GM03348 (cell line): ENCODE measurements around the gene MACROD2.
A peak's percentile ranks its signal among the peaks of the same experiment; 100 is the strongest.

Experiments used
- DNase-seq: peaks from one replicate; pipeline ENCODE4 v3.0.0; 2012; ENCODE audit warnings: low spot score

MACROD2 gene

DNA sequence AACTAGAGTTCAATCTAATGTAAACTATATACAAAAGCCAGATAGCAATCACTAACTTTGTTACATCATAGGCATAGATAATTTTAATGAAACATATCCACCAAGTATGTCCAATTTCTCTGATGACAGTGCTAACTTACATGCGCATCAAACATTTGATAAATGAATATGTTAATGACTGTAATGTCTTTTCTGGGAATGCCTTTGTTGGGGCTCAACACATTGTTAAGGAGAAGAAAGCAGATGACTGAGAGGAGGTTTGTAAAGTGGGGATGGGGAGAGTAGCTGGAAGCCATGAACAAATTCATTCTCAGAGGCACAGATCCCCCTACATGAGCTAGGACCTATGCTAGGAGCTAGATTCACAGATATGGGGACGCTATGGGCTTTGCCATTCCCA is 1627.9 kb downstream of the MACROD2 start:
- no peak for DNase-seq

GRCh38 chr20:15625981-15626380 is 1630.7 kb downstream of the MACROD2 start:
- DNase-seq: no peak

DNA sequence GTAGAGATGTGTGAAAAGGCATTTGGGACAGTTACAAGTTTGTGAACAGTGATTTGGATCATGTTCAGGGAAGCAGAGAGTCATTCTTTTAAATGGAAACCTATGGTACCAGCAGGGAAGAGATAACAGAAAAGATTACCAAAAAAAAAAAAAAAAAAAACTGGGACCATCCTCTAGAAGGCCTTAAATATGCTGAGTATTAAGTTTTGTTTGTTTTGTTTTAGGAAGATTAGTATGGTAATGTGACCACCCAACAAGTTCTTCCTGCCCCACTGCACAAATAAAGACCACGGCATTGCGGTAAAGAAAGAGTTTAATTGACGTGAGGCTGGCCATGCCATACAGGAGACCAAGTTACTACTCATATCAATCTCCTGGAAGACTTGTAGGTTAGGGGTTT is 1631.8 kb downstream of the MACROD2 start:
- DNase-seq: no peak

- no peak for DNase-seq
Measured at GRCh38 chr20:15627501-15627903, 1632.2 kb downstream of the MACROD2 start.

DNA sequence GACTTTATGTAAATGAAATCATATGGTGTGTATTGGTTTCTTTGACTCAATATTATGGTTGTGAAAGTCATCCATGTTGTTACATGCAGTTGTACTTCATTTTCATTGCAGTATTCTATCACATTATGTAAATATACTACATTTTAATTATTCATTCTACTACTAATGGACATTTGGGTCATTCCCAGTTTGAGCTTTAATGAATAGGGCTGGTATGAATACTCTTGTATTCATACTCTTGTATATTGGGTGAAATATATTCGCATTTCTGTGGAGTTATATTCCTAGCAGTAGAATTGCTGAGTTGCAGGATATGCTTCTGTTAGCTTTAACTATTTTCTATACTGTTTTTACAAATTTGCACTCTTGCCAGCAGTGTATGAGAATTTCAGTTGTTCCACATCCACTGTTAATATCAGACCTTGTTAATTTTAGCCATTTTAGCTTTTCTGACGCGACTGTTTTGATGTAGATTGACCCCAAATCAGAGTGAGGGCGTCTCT is 1633.6 kb downstream of the MACROD2 start:
- DNase-seq: no peak

GRCh38 chr20:15630360-15630759 is 1635.0 kb downstream of the MACROD2 start:
- DNase-seq: no peak

DNA sequence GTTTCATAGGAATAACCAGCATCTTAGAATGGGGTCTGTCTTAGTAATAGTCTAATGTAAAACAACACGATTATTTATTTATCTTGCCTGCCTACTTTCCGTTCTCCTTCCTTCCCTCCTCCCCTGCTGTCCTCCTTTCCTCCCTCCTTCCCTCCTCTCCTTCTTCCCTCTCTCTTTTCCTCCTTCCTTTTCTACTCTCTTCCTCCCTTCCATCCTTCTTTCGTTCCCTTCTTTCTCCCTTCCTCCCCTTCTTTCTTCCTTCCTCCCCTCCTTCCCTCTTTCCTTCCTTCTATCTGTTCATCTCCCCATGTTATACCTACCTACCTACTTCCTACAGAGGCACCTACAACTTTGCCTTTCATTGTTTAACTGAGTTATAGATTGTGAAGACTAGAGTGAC is 1637.4 kb downstream of the MACROD2 start:
- no peak for DNase-seq

- DNase-seq: no peak
Measured at GRCh38 chr20:15634102-15634501, 1638.8 kb downstream of the MACROD2 start.

DNA sequence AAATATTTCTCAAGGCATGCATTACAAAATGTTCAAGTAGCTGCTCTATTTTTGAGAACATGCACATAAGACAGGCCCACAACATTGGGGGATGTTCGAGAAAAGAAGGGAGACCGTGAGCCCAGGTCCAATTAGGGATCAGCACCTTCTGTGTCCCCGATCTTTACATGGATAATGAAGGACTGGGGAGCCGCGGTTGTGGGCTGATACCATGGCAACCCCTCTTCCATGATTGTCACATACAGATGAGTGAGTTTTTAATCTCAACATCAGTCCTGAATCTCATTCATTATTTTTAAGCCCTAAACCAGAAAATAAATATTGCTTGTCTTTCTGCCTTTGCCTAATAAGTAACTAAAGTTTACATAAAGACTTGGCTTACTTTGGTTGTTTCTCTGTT is 1642.2 kb downstream of the MACROD2 start:
- no peak for DNase-seq

GRCh38 chr20:15637950-15638754 is 1642.8 kb downstream of the MACROD2 start:
- DNase-seq: no peak

- no peak for DNase-seq
Measured at GRCh38 chr20:15638816-15639215, 1643.5 kb downstream of the MACROD2 start.

- DNase-seq: no peak
Measured at GRCh38 chr20:15639839-15640238, 1644.5 kb downstream of the MACROD2 start.

GRCh38 chr20:15642109-15642508 is 1646.8 kb downstream of the MACROD2 start:
- DNase-seq: no peak

- DNase-seq: no peak
Measured at GRCh38 chr20:15642676-15643075, 1647.4 kb downstream of the MACROD2 start.

- peak; percentile 35 for DNase-seq
Measured at GRCh38 chr20:15643713-15644112, 1648.4 kb downstream of the MACROD2 start.

- DNase-seq: no peak
Measured at GRCh38 chr20:15645816-15646215, 1650.5 kb downstream of the MACROD2 start.

- DNase-seq: no peak
Measured at GRCh38 chr20:15653396-15654207, 1658.3 kb downstream of the MACROD2 start.

GRCh38 chr20:15654208-15654649 is 1658.9 kb downstream of the MACROD2 start:
- peak; percentile 24 for DNase-seq

DNA sequence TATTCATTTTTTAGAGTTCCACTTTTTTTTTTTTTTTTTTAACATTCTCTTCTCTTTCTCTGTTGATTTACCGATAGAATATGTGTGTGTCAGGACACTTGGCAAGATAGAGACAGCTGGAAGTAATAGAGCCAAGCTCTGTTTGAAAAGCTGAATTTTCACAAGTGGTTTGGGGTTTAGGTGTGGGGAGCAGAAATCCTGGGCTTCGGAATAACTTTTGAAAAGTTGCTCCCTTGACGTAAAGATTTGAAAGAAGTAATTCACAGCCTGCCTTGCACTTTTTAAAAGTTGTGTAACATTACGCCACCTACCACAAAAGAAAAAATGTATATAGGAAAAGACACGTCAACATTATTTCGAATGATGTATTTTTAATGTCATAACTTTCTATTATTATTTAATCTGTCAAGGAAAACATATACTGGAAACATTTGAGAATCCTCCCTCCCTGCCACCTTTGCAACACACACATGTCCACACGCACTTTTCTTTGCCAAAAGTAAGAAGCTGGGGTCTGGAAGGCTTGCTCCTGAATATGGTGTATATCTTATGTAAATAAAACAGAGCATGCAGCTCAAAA is 1660.1 kb downstream of the MACROD2 start:
- no peak for DNase-seq

- peak; percentile 16 for DNase-seq
Measured at GRCh38 chr20:15656124-15656523, 1660.8 kb downstream of the MACROD2 start.

DNA sequence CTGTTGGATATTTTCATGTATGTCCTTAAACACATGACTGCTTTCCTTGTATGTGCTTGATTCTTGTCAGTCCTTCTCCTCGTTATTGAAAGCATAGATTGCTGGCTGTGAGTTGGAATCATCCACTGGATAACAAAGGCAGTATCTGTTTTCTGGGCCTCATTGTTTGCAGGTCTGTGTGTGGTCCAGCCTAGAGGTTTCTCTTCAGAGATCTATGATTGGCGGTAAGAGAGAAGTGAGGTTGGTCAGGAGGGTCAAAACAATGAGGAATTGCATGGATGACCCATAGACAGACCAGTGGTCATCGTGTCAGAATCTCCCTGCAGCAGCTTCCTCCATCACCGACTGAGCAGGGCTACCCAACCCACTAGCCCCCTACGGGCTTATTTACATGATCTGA is 1663.0 kb downstream of the MACROD2 start:
- DNase-seq: no peak

- peak; percentile 80 for DNase-seq
Measured at GRCh38 chr20:15673206-15673605, 1677.9 kb downstream of the MACROD2 start.
